CD4-positive, alpha-beta T cell treated with Interleukin-4 for 4 hours (primary cell): ENCODE measurements around the gene RAB36.
"Not testable (repeated sequence)": the region's sequence is repeated elsewhere in the genome, so short reads cannot be mapped to it uniquely, and the experiment has no call there.

Experiments used
- DNase-seq: peaks from one replicate; pipeline ENCODE4 v3.0.0-alpha.2; 2020

RAB36 gene

GRCh38 chr22:23122216-23122957, 22.9 kb upstream of the RAB36 start:
- no peak for DNase-seq

- DNase-seq: no peak
Observed at GRCh38 chr22:23122992-23123803, 22.1 kb upstream of the RAB36 start.

- no peak for DNase-seq
Observed at GRCh38 chr22:23123804-23124254, 21.4 kb upstream of the RAB36 start.

- no peak for DNase-seq
Observed at GRCh38 chr22:23124611-23125511, 20.4 kb upstream of the RAB36 start.

GRCh38 chr22:23125512-23126103, 19.7 kb upstream of the RAB36 start:
- no peak for DNase-seq

GRCh38 chr22:23126165-23127054, 18.9 kb upstream of the RAB36 start:
- no peak for DNase-seq

- DNase-seq: no peak
Observed at GRCh38 chr22:23127055-23127756, 18.1 kb upstream of the RAB36 start.

GRCh38 chr22:23127788-23128187, 17.5 kb upstream of the RAB36 start:
- no peak for DNase-seq

GRCh38 chr22:23128269-23129108, 16.8 kb upstream of the RAB36 start:
- DNase-seq: peak; percentile 67

- DNase-seq: no peak
Observed at GRCh38 chr22:23129149-23129548, 16.1 kb upstream of the RAB36 start.

GRCh38 chr22:23130697-23131096, 14.6 kb upstream of the RAB36 start:
- DNase-seq: no peak

- no peak for DNase-seq
Observed at GRCh38 chr22:23131931-23132330, 13.3 kb upstream of the RAB36 start.

- no peak for DNase-seq
Observed at GRCh38 chr22:23132376-23133091, 12.7 kb upstream of the RAB36 start.

GRCh38 chr22:23133922-23134321, 11.4 kb upstream of the RAB36 start:
- no peak for DNase-seq

- not testable (repeated sequence) for DNase-seq
Observed at GRCh38 chr22:23136991-23137390, 8.3 kb upstream of the RAB36 start.

- DNase-seq: no peak
Observed at GRCh38 chr22:23137468-23137867, 7.8 kb upstream of the RAB36 start.

- DNase-seq: peak; percentile 83
Observed at GRCh38 chr22:23137905-23138561, 7.2 kb upstream of the RAB36 start.

GRCh38 chr22:23138584-23139435, 6.5 kb upstream of the RAB36 start:
- no peak for DNase-seq
